ENCODE measurements around the gene GPBAR1.

The GPBAR1 gene

DNA sequence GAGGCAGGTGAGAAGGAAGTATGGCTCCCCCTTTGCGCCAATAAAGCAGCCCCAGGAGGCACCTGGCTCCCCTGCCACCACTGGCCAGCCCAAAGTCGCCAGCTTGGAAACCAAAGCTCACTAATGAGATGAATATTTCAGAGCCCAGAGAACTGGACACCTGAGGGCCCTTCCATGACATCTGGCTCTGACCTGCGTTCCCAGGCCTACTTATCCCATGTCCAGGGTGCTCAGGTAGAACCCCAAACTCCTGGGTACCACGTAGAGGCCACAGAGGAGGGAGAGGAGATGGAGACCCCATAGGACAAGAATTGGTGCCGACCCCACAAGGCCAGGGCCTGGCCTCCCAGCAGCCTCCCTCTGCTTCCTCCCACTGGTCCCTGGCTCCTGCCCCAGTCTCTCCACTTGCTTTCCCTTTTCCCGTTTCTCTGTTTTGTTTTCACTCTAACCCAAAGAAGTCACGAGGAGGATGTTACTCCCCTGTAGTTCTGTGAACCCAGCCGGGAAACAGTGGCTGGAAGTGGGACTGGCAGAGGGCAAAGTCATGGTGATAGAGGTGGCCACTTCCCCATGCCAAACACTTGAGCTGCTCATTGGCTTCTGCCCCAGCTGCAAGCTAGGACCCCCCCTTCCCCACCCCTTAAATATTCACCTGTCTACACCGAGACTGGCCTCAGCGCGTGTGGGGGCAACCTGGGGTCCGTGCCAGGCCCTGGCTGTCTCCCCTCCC is 30.7 kb downstream of the GPBAR1 start:
- peaks cover 54% of the 10 kb centered on the region for H3K4me1 ChIP-seq (ENCODE audit: low read length)
- peak overlapping the region; percentile 97 for H3K4me2 ChIP-seq (ENCODE audit: low read depth, low read length)
- DNase-seq, result no peak
- H3K9me3 ChIP-seq (replicated peaks; ENCODE audit: insufficient read depth, low read length), result no peaks in the 10 kb centered on the region
- H3K27me3 ChIP-seq (replicated peaks; ENCODE audit: insufficient read depth, low read length), result no peaks in the 10 kb centered on the region
- H3K4me3 ChIP-seq (ENCODE audit: low read length), result peak overlapping the region; percentile 81
- H4K20me1 ChIP-seq (ENCODE audit: insufficient read depth, low read length), result no peaks in the 10 kb centered on the region
- no peaks in the 10 kb centered on the region for H3K36me3 ChIP-seq (replicated peaks; ENCODE audit: insufficient read depth, low read length)
- H3K9me2 ChIP-seq (replicated peaks; ENCODE audit: insufficient read depth, low read length), result no peaks in the 10 kb centered on the region
- no peak for TF ChIP-seq EZH2 (optimal IDR thresholded peaks at IDR 0.05; ENCODE audit: low read depth, low read length)
- TF ChIP-seq EZH2phosphoT487 (IDR thresholded peaks at IDR 0.05; ENCODE audit: low read length), result no peak
- TF ChIP-seq, protein P1, sequence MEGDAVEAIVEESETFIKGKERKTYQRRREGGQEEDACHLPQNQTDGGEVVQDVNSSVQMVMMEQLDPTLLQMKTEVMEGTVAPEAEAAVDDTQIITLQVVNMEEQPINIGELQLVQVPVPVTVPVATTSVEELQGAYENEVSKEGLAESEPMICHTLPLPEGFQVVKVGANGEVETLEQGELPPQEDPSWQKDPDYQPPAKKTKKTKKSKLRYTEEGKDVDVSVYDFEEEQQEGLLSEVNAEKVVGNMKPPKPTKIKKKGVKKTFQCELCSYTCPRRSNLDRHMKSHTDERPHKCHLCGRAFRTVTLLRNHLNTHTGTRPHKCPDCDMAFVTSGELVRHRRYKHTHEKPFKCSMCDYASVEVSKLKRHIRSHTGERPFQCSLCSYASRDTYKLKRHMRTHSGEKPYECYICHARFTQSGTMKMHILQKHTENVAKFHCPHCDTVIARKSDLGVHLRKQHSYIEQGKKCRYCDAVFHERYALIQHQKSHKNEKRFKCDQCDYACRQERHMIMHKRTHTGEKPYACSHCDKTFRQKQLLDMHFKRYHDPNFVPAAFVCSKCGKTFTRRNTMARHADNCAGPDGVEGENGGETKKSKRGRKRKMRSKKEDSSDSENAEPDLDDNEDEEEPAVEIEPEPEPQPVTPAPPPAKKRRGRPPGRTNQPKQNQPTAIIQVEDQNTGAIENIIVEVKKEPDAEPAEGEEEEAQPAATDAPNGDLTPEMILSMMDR (IDR thresholded peaks at IDR 0.05; ENCODE audit: low read length), result no peak
- H3K79me2 ChIP-seq (ENCODE audit: low read length), result peaks cover 49% of the 10 kb centered on the region
- peak overlapping the region; percentile 83 for H3K27ac ChIP-seq (ENCODE audit: low read length)
- H3K9ac ChIP-seq (ENCODE audit: low read length), result peak overlapping the region; percentile 80
- H3F3A ChIP-seq (ENCODE audit: insufficient read depth, low read length), result peaks cover 37% of the 10 kb centered on the region
- H2AFZ ChIP-seq (ENCODE audit: low read length), result peak overlapping the region; percentile 60

GRCh38 chr2:218292048-218293014 is 31.5 kb downstream of the GPBAR1 start, which contains the start of gene TMBIM1:
TMBIM1 (minus strand) TSS chr2:218292503; CDS start chr2:218282141, 10,362 bp downstream.
- peaks cover 54% of the 10 kb centered on the region for H3K4me1 ChIP-seq (ENCODE audit: low read length)
- H2AFZ ChIP-seq (ENCODE audit: low read length), result peak within 1 kb of the TSS; percentile 85
- H3K27ac ChIP-seq (ENCODE audit: low read length), result peak within 1 kb of the TSS; percentile 83

GRCh38 chr2:218293715-218294429 is 33.1 kb downstream of the GPBAR1 start:
- DNase-seq, result no peak
- Histone ChIP-seq H3K4me1 (ENCODE audit: low read length) (peaks cover 48% of the 10 kb centered on the region), H3K9me3 (replicated peaks; ENCODE audit: insufficient read depth, low read length) (no peaks in the 10 kb centered on the region), H3K36me3 (replicated peaks; ENCODE audit: insufficient read depth, low read length) (no peaks in the 10 kb centered on the region), H3K9ac (ENCODE audit: low read length) (no peak overlapping the region), H2AFZ (ENCODE audit: low read length) (no peak overlapping the region), H3K4me3 (ENCODE audit: low read length) (no peak overlapping the region), H3K27me3 (replicated peaks; ENCODE audit: insufficient read depth, low read length) (no peaks in the 10 kb centered on the region), H4K20me1 (ENCODE audit: insufficient read depth, low read length) (no peaks in the 10 kb centered on the region), H3K9me2 (replicated peaks; ENCODE audit: insufficient read depth, low read length) (no peaks in the 10 kb centered on the region), H3K4me2 (ENCODE audit: low read depth, low read length) (no peak overlapping the region), H3F3A (ENCODE audit: insufficient read depth, low read length) (peaks cover 31% of the 10 kb centered on the region), H3K79me2 (ENCODE audit: low read length) (peaks cover 34% of the 10 kb centered on the region), H3K27ac (ENCODE audit: low read length) (no peak overlapping the region)
- TF ChIP-seq EZH2 (optimal IDR thresholded peaks at IDR 0.05; ENCODE audit: low read depth, low read length) (no peak), EZH2phosphoT487 (IDR thresholded peaks at IDR 0.05; ENCODE audit: low read length) (no peak)
- TF ChIP-seq, protein P1 (IDR thresholded peaks at IDR 0.05; ENCODE audit: low read length), result no peak

More at GRCh38 chr2:218292048-218293014, 31.5 kb downstream of the GPBAR1 start, which contains the start of gene TMBIM1:
- peak; percentile 82 for DNase-seq
- H3K4me2 ChIP-seq (ENCODE audit: low read depth, low read length), result peak within 1 kb of the TSS; percentile 97
- H3K36me3 ChIP-seq (replicated peaks; ENCODE audit: insufficient read depth, low read length), result no peaks in the 10 kb centered on the region
- H3K9me3 ChIP-seq (replicated peaks; ENCODE audit: insufficient read depth, low read length), result no peaks in the 10 kb centered on the region
- H3K4me3 ChIP-seq (ENCODE audit: low read length), result peak within 1 kb of the TSS; percentile 81
- no peaks in the 10 kb centered on the region for H3K9me2 ChIP-seq (replicated peaks; ENCODE audit: insufficient read depth, low read length)
- TF ChIP-seq EZH2phosphoT487 (IDR thresholded peaks at IDR 0.05; ENCODE audit: low read length), result no peak
- TF ChIP-seq, protein P1 (IDR thresholded peaks at IDR 0.05; ENCODE audit: low read length), result peak; percentile 50
- no peak for TF ChIP-seq EZH2 (optimal IDR thresholded peaks at IDR 0.05; ENCODE audit: low read depth, low read length)
- no peaks in the 10 kb centered on the region for H4K20me1 ChIP-seq (ENCODE audit: insufficient read depth, low read length)
- H3K79me2 ChIP-seq (ENCODE audit: low read length), result peaks cover 48% of the 10 kb centered on the region
- peaks cover 31% of the 10 kb centered on the region for H3F3A ChIP-seq (ENCODE audit: insufficient read depth, low read length)
- H3K9ac ChIP-seq (ENCODE audit: low read length), result peak within 1 kb of the TSS; percentile 80
- H3K27me3 ChIP-seq (replicated peaks; ENCODE audit: insufficient read depth, low read length), result no peaks in the 10 kb centered on the region
